OCI-M2 (cell line): ENCODE data around the gene NYAP1.
"Not testable (repeated sequence)": the region's sequence is repeated elsewhere in the genome, so short reads cannot be mapped to it uniquely, and the experiment has no call there.

Source experiments
- DNase-seq: peaks from one replicate; lab custom pipeline; 2025; ENCODE audit not compliant: unreplicated experiment; lab: John Stamatoyannopoulos, UW

NYAP1 gene

DNA sequence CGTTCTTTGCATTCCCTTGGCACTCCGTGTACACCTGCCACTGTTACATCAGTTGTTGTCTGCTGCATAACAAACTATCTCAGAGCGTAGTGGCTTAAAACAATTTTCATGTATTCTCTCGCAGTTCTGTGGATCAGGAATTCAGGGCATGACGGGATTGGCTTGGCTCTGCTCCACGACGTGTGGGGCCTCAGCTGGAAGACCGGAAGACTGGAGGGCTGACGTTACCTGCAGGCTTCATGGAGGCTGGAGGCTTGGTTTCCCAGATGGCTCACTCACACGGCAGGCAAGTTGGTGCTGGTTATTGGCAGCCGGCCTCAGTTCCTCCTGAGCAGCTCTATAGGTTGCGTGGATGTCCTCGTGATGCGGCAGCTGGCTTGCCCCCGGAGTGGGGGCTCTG is 25.5 kb downstream of the NYAP1 start:
- no peak for DNase-seq

DNA sequence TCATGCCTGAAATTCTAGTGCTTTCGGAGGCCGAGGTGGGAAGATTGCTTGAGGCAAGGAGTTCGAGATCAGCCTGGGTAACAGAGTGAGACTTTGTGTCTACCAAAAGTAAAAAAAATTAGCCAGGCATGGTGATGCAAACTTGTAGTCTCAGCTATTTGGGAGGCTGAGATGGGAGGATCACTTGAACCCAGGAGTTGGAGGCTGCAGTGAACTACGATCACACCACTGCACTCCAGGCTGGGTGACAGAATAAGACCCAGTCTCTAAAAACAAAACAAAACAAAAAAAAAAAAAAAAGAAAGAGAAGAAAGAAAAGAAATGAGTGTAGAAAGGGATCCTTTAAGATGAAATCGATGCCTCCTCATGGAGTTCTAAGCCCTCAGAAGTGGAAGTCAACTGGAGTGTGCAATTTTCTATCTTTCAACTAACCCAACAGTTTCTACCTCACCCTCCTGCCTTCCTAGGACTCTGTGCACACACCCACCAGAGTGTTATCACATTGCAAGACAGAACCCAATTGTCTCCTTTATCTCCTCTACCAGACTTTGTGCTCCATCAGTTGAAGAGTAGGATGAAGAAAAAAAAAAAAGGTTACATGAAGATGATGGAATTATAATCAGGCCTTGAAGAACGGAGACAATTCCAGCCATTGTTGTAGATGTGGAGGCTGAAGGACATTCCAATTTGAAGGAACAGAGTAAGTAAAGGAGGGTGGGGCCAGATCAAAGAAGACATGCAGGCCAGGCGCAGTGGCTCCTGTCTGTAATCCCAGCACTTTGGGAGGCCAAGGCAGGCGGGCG is 26.9 kb downstream of the NYAP1 start:
- DNase-seq: peak; percentile 36

DNA sequence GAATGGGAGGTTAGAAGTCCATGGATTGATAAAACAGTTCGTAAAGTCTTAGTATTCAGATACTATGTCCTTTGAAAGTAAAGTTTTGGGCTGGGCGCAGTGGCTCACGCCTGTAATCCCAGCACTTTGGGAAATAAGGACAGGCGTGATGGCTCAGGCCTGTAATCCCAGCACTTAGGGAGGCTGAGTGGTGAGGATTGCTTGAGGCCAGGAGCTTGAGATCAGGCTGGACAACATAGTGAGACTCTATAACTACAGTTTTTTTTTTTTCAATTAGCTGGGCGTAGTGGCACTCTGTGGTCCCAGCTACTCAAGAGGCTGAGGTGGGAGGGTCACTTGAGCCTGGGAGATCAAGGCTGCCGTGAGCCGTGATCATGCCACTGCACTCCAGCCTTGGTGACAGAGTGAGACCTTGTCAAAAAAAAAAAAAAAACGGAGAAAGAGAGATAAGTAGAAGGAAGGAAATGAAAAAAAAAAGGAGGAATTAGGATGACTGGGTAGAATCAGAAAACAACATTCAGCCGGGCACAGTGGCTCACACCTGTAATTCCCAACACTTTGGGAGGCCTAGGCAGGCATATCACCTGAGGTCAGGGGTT is 29.6 kb downstream of the NYAP1 start:
- DNase-seq: no peak

DNA sequence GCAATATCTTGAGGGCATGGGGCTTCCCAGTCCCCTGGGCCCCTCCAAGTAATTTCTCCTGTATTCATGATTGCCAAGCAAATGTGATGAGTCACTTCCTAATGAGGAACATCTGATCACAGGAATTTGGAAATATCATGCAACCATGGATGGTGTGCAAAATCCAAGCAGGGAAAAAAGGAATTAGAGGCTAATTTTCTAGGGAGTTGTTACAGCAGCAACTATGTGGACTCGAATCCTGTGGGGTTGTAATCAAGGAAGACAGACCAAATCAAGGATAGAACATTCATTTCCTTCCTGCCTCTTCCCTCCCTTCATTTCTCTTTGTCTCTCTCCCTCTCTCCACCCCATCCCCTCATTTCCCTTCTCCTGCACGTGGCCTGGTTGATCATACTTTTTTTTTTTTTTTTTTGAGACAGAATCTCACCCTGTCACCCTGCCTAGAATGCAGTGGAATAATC is 31.4 kb downstream of the NYAP1 start:
- DNase-seq: no peak

DNA sequence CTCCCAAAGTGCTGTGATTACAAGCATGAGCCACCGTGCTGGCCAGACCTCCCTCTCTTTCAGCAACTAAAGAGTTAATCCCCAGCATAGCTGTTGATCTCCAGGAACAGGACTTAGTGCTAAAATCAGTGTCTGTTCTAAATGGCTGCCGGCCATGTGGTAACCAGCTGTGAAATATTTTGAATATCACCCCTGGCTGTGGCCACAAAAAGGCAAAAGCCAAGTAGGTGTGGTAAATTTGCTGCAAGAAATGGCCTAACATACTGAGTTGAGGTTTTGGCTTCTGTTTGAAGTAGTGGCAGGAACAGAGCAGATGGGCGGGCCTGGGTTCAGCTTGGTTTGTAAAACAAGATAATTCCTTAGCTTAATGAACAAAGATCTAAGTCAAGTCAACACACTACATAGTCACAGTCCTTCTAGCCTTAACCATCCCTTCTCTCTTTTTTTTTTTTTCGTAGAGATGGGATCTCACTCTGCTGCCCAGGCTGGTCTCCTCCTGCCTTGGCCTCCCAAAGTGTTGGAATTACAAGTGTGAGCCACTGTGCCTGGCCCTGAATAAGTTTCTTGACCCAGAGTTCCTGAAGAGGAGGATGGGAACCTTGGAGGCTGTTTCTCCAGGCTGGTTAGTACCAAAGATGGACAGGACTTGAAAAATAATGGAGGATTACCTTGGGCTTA is 32.5 kb downstream of the NYAP1 start:
- no peak for DNase-seq

DNA sequence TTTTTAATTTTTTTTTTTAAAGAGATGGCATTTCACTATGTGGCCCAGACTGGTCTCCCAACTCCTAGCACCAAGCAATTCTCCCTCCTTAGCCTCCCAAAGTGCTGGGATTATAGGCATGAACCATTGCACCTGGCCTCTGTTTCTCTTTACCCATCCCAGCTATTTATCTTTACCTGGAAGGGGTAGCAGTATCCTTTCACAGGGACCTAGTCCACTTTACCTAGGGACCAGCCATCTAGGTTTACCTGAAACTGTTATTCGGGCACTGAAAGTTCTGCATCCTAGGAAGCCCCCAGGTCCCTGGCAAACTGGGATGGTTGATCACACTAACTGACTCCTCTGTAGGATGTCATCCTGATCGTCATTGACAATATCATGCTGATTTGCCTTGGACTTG is 33.6 kb downstream of the NYAP1 start:
- no peak for DNase-seq

DNA sequence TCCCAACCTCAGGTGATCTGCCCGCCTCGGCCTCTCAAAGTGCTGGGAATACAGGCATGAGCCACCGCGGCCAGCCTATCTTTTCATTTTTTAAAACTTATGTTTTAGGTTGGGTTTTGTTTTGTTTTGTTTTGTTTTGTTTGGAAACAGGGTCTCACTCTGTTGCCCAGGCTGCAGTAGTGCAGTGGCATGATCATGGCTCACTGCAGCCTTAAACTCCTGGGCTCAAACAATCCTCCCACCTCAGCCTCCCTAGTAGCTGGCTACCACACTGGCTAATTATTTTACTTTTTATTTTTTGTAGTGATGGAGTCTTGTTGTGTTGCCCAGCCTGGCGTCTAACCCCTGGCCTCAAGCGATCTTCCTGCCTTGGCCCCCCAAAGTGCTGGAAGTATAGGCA is 35.9 kb downstream of the NYAP1 start:
- no peak for DNase-seq

DNA sequence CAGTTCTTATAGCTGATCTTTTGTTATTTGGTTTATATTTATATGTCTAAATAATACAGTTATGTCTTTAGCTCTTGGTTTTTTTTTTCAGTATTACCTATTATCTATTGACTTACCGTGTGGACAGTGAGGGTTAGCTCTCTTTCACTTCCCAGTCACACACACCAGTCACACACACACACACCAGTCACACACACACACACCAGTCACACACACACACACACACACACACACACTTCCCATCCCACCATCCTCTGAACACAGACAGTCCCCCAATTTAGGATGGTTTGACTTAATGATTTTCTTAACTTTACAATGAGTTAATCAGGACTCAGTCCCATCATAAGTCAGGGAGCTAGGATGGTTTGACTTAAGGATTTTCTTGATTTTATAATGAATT is 36.4 kb downstream of the NYAP1 start:
- DNase-seq: no peak

DNA sequence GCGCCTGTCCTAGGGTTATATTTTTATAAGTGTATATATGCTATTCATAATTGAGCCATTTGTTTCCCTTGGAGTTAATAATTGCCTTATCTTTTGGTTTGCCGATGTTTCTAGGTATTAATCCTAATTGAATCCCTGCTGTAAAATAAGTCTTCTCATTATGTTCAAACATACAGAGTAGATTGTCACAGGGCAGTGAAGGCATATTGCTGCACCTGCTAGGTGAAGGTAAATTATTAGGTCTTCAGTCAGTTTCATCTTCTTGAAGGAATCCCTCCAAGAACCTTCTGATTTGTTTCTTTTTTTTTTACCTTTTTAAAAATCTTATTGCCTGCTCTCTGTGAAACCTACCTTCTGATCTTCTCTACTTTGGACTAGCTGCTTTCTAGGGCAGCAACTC is 37.3 kb downstream of the NYAP1 start:
- DNase-seq: no peak

DNA sequence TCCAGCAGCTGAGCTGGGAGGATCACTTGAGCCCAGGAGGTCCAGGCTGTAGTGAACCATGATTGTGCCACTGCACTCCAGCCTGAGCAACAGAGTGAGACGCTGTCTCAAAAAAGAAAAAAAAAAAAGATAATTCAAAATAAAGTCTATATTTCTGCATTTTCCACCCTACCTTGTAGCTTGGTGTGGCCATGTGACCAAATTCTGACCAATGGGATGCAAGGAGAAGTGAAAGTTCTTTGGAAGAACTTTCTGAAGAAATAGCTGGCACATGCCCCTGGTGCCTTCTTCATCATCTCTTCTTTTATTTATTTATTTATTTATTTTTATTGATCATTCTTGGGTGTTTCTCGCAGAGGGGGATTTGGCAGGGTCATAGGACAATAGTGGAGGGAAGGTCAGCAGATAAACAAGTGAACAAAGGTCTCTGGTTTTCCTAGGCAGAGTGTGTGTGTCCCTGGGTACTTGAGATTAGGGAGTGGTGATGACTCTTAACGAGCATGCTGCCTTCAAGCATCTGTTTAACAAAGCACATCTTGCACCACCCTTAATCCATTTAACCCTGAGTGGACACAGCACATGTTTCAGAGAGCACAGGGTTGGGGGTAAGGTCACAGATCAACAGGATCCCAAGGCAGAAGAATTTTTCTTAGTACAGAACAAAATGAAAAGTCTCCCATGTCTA is 38.3 kb downstream of the NYAP1 start:
- not testable (repeated sequence) for DNase-seq

DNA sequence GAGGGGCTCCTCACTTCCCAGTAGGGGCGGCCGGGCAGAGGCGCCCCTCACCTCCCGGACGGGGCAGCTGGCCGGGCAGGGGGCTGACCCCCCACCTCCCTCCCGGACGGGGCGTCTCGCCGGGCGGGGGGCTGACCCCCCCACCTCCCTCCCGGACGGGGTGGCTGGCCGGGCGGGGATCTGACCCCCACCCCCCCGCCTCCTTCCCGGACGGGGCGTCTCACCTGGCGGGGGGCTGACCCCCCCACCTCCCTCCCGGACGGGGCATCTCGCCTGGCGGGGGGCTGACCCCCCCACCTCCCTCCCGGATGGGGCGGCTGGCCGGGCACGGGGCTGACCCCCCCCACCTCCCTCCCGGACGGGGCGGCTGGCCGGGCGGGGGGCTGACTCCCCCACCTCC is 39.5 kb downstream of the NYAP1 start:
- not testable (repeated sequence) for DNase-seq

DNA sequence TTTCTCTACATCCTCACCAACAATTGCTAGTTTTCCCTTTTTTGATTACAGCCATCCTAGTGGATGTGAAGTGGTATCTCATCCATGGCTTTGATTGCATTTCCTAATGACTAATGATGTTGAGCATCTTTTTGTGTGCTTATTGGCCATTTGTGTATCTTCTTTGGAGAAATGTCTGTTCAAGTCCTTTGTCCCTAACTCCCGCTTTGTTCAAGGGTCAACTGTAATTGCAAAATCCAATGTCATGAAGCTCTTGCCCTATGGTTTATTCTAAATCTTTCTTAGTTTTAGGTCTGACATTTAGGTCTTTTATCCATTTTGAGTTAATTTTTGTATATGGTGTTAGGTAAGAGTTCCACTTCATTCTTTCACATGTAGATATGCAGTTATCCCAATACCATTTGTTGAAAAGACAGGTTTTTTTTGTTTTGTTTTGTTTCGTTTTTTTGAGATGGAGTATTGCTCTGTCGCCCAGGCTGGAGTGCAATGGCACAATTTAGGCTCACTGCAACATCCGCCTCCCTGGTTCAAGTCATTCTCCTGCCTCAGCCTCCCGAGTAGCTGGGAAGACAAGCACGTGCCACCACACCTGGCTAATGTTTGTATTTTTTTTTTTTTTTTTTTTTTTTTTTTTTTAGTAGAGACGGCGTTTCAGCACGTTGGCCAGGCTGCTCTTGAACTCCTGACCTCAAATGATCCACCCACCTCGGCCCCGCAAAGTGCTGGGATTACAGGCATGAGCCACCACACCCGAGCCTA is 44.6 kb downstream of the NYAP1 start:
- DNase-seq: not testable (repeated sequence)

DNA sequence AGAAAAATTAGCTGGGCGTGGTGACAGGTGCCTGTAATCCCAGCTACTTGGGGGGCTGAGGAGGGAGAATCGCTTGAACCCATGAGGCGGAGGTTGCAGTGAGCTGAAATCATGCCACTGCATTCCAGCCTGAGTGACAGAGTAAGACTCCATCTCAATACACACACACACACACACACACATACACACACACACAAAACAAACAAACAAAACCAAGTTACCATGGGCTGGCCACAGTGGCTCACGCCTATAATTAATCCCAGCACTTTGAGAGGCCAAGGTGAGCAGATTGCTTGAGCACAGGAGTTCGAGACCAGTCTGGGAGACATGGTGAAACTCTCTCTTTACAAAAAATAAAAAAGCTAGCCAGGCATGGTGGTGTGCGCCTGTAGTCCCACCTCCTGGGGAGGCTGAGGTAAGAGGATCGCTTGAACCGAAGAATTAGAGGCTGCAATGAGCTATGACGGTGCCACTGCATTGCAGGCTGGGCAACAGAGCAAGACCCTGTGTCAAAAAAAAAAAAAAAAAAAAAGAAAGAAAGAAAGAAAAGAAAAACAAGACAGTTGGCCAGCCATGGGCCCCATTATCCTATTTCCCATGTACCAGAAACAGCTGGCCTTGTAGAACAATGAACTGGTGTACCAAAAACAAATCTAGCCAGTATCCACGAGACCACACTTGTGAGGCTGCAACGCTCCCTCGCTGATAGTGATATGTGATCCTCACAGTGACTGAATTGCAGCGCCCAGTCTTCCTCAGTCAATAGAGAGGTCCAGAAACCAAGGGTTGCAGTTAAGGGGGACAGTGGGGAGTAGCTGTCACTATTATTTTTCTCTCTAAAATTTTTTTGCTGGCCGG is 48.7 kb downstream of the NYAP1 start:
- DNase-seq: peak; percentile 21

DNA sequence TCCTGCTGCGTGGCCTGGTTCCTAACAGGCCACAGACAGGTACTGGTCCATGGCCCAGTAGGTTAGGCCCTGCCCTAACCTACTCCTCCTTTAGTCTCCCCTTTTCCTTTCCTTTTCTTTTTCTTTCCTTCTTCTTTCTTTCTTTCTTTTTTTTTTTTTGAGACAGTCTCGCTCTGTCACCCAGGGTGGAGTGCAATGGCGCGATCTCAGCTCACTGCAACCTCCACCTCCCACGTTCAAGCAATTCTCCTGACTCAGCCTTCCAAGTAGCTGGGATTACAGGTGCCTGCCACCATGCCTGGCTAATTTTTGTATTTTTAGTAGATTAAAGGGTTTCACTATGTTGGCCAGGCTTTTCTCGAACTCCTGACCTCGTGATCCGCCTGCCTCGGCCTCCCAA is 52.3 kb downstream of the NYAP1 start:
- not testable (repeated sequence) for DNase-seq

DNA sequence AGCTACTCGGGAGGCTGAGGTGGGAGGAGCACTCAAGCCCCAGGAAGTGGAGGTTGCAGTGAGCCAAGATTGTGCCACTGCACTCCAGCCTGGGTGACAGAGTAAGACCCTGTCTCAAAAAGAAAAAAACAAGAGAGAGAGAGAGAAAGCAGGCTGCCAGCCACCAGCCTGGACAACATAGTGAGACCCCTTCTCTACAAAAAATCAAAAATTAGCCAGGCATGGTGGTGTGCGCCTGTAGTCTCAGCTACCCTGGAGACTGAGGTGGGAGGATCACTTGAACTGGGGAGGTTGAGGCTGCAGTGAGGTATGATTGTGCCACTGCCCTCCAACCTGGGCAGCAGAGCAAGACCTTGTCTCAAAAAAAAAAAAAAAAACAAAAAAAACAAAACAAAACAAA is 53.0 kb downstream of the NYAP1 start:
- not testable (repeated sequence) for DNase-seq

DNA sequence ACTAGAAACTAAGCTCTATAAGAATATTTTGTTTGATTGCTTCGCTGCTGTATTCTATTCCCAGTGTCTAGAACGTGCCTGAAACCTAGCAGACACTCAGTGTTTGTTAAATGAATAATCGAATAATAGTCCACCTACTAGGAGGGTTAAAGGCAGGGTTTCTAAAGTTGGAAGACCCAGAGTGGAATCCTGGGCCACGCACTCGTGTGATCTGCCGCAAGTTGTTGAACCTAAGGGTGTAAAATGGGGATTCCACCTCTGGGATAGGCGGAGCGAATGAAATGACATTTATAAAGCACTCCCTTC is 54.6 kb downstream of the NYAP1 start:
- DNase-seq: no peak

DNA sequence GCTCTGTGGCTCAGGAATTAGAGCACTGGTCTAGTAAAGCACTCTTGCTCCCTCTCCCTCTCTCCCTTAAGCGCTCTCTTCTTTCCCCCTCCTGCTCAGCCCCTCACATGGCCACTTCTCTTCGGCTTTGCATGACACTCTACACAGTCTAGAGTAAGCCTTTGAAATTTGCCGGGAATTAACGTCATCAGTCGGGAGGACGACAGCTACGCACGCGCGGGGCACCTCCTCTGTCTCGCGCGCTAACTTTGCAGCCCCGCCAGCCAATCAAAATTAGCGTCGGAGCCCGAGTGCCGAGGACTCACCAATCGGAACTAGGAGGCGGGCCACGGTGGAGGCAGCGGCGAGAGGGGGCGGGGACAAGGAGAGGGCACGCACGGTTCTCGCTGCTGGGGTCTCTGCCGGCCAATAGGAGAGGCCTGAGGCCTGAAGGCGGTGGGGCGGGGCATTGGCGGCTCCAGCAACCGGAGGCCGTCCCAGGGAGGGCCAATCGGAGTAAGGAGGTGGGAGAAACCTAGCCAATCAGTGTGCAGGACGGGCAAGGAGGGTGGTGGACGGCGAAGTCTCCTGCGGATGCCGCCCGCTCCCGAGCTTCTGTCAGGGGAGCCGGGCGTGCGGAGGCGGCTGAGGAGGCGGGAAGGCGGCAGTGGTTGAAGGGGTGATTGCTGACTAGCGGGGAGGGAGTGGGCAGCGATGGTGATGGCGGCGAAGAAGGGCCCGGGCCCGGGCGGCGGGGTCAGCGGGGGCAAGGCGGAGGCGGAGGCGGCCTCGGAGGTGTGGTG is 55.1 kb downstream of the NYAP1 start, which contains the start of gene AGFG2:
TSS of gene AGFG2 (plus strand) at position 550 of the 782 bp plus-strand sequence. CDS start at position 694, 144 bp downstream.
- peak; percentile 83 for DNase-seq

DNA sequence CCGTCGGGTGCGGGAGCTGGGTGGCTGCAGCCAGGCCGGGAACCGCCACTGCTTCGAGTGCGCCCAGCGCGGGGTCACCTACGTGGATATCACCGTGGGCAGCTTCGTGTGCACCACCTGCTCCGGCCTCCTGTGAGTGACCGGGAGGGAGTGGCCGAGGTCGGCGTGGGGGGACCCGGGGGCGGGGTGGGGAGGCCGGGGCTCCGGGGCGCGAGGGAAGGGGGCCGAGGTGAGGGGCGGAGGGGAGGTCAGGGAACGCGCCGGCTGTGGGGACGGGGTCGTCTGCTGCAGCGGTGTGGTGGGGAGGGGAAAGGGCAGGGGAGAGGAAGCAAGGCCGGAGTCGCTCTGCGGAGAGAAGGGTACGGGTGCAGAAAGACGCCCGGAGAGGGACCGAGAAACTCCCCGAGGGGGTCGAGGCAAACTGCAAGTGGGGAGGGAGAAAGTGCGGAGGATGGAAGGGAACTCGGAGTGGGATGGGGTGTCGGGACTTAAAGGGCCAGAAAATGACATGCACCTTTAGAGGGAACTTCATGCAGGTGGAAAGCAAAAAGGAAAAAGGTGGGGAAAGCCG is 55.8 kb downstream of the NYAP1 start:
- no peak for DNase-seq
